GM10266 (cell line): ENCODE data around the gene VSIR.

Experiments used
- DNase-seq: peaks from one replicate; pipeline ENCODE4 v3.0.0; 2012; ENCODE audit errors: extremely low spot score
- TF ChIP-seq, protein P1 (sequence below): IDR thresholded peaks from 2 replicates; pipeline ENCODE4 v1.5.1; 2012; ENCODE audit warnings: mild to moderate bottlenecking, low read depth; ENCODE audit not compliant: control insufficient read depth, insufficient read depth; ENCODE audit errors: missing control alignments

Gene VSIR

GRCh38 chr10:71817831-71818655 lies 44.7 kb upstream of the VSIR start:
- no peak for DNase-seq
- TF ChIP-seq, protein P1, sequence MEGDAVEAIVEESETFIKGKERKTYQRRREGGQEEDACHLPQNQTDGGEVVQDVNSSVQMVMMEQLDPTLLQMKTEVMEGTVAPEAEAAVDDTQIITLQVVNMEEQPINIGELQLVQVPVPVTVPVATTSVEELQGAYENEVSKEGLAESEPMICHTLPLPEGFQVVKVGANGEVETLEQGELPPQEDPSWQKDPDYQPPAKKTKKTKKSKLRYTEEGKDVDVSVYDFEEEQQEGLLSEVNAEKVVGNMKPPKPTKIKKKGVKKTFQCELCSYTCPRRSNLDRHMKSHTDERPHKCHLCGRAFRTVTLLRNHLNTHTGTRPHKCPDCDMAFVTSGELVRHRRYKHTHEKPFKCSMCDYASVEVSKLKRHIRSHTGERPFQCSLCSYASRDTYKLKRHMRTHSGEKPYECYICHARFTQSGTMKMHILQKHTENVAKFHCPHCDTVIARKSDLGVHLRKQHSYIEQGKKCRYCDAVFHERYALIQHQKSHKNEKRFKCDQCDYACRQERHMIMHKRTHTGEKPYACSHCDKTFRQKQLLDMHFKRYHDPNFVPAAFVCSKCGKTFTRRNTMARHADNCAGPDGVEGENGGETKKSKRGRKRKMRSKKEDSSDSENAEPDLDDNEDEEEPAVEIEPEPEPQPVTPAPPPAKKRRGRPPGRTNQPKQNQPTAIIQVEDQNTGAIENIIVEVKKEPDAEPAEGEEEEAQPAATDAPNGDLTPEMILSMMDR = no peak

GRCh38 chr10:71816936-71817618 lies 43.8 kb upstream of the VSIR start:
- TF ChIP-seq, protein P1 = no peak

GRCh38 chr10:71816421-71816851 lies 43.1 kb upstream of the VSIR start:
- DNase-seq = no peak
- TF ChIP-seq, protein P1 = no peak

More at GRCh38 chr10:71816936-71817618, 43.8 kb upstream of the VSIR start:
- DNase-seq = no peak

GRCh38 chr10:71815515-71816130 lies 42.3 kb upstream of the VSIR start:
- TF ChIP-seq, protein P1 = no peak
- DNase-seq = no peak

DNA sequence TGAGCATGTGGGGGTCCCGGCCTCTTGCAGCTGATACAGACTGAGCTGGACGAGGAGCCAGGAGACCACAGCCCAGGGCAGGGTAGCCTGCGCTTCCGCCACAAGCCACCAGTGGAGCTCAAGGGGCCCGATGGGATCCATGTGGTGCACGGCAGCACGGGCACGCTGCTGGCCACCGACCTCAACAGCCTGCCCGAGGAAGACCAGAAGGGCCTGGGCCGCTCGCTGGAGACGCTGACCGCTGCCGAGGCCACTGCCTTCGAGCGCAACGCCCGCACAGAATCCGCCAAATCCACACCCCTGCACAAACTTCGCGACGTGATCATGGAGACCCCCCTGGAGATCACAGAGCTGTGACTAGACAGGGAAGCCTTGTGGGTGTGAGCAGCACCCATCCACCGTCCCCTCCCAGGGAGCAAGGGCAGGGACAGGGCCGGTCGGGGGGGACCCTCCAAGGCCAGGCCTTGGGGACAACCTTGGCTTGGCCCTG lies 41.6 kb upstream of the VSIR start:
- TF ChIP-seq, protein P1 = no peak
- no peak for DNase-seq

DNA sequence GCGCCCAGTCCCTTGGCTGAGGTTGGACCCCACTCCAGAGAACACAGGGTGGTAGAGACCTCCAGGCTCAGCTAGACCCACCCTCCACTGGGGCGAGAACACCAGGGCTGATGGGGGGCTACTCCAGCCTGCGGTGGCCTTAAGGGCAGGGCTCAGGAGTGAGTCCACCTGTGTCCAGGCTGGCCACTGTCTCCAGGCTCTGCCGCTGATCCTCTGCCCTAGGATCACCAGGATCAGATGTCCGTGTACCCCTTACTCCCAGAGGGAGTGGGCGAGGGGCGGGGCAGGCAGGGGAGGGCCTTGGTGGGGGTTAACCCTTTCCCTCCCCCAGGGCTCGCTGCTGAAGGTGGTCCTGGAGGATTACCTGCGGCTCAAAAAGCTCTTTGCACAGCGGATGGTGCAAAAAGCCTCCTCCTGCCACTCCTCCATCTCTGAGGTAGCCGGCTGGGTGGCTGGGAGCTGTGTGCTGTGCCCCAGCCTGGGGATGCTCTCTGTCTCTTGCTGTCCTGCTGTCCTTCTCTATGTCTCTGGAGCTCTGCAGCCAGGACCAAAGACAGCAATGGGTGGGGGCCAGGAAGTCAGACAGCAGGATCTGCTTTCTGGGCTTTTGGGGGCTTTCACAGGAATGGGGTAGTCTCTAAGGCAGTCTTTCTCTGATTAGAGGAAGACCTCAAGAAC lies 39.7 kb upstream of the VSIR start:
- DNase-seq = no peak
- TF ChIP-seq, protein P1 = no peak
